Urinary bladder (tissue), 4 donors: ENCODE results near the gene FAM83D. TPM values are rescaled to one million over a fixed set of nuclear protein-coding genes. Genes with fewer than 3 reads are reported as not detected.
"Not testable (repeated sequence)": the region's sequence is repeated elsewhere in the genome, so short reads cannot be mapped to it uniquely, and the experiment has no call there.

Experiments used
- DNase-seq: peaks from one replicate; pipeline ENCODE4 v3.0.0-alpha.2; 2015; ENCODE audit errors: extremely low spot score
- H3K27ac ChIP-seq: one replicate; pipeline ENCODE4 v1.5.1; 2013; ENCODE audit warnings: low read depth, mild to moderate bottlenecking, moderate library complexity
- H3K36me3 ChIP-seq: one replicate; pipeline ENCODE4 v1.6.1; 2013; ENCODE audit warnings: mild to moderate bottlenecking, moderate library complexity; ENCODE audit not compliant: insufficient read depth
- H3K4me1 ChIP-seq: one replicate; pipeline ENCODE4 v1.6.1; 2013; ENCODE audit warnings: mild to moderate bottlenecking, moderate library complexity; ENCODE audit not compliant: insufficient read depth
- H3K4me3 ChIP-seq: one replicate; pipeline ENCODE4 v1.5.1; 2013; ENCODE audit warnings: low read depth, low read length
- whole genome bisulfite sequencing: extraction: QIAGEN DNeasy Blood & Tissue Kit; methylation state at CpG from one replicate; pipeline ENCODE4 v1.1.7; 2013; 5-methylcytosine and 5-hydroxymethylcytosine counted together
- polyA plus RNA-seq: library from polyadenylated mRNA; stranded (reverse); fragments of 200-250 nt; gene quantifications from one replicate; pipeline ENCODE4 v1.2.3, GENCODE V29; 2013
- total RNA-seq: library from RNA; depleted of rRNA; stranded (reverse); fragments of >200 nt; gene quantifications from one replicate; pipeline ENCODE4 v1.2.3, GENCODE V29; 2014
- donor health status: healthy with polysubstance abuse.
- donor health status: healthy.

The FAM83D gene
- total and polyA plus RNA-seq, 2 donors, result 11.4 to 27.1 TPM

- H3K4me3 ChIP-seq, result no peak overlapping the region
- H3K4me1 ChIP-seq, result no peaks in the 10 kb centered on the region
- whole genome bisulfite sequencing, result 98% methylated on average over 6 of the region's 6 CpGs
- no peak for DNase-seq
- no peaks in the 10 kb centered on the region for H3K36me3 ChIP-seq
- H3K27ac ChIP-seq, result no peak overlapping the region
Measured at GRCh38 chr20:38952153-38952552, 25.9 kb downstream of the FAM83D start.

- Histone ChIP-seq H3K27ac (no peak overlapping the region), H3K4me3 (no peak overlapping the region), H3K4me1 (no peaks in the 10 kb centered on the region), H3K36me3 (no peaks in the 10 kb centered on the region)
- DNase-seq, result no peak
- whole genome bisulfite sequencing, result 94% methylated on average over 8 of the region's 8 CpGs
Measured at GRCh38 chr20:38953630-38954340, 27.6 kb downstream of the FAM83D start.

- Histone ChIP-seq H3K4me3 (no peak overlapping the region), H3K36me3 (no peaks in the 10 kb centered on the region), H3K27ac (no peak overlapping the region), H3K4me1 (no peaks in the 10 kb centered on the region)
- no peak for DNase-seq
- 93% methylated on average over 5 of the region's 5 CpGs for WGBS
Measured at GRCh38 chr20:38957235-38957876, 31.1 kb downstream of the FAM83D start.

GRCh38 chr20:38957915-38958485, 31.8 kb downstream of the FAM83D start:
- H3K36me3 ChIP-seq, result no peaks in the 10 kb centered on the region
- H3K4me3 ChIP-seq, result no peak overlapping the region
- no peak for DNase-seq
- 91% methylated on average over 8 of the region's 8 CpGs for WGBS
- no peaks in the 10 kb centered on the region for H3K4me1 ChIP-seq
- H3K27ac ChIP-seq, result no peak overlapping the region

- 87% methylated on average over 9 of the region's 9 CpGs for WGBS
- H3K4me3 ChIP-seq, H3K36me3 ChIP-seq, H3K4me1 ChIP-seq, DNase-seq, H3K27ac ChIP-seq: not testable (repeated sequence)
Measured at GRCh38 chr20:38960187-38960687, 34.0 kb downstream of the FAM83D start.

- 10% methylated on average over 16 of the region's 16 CpGs for WGBS
Measured at GRCh38 chr20:38961530-38962043, 35.4 kb downstream of the FAM83D start.

GRCh38 chr20:38962044-38962927, 36.1 kb downstream of the FAM83D start, which contains the start of gene DHX35:
Gene DHX35 (plus strand): TSS chr20:38962344. CDS start chr20:38962368, 24 bp downstream.
- peak within 1 kb of the TSS; percentile 85 for H3K27ac ChIP-seq
- WGBS, result under 1% methylated on average over 70 of the region's 70 CpGs
- DNase-seq, result peak; percentile 89
- peak within 1 kb of the TSS; percentile 90 for H3K4me3 ChIP-seq
- H3K4me1 ChIP-seq, result no peaks in the 10 kb centered on the region
- no peaks in the 10 kb centered on the region for H3K36me3 ChIP-seq

More at GRCh38 chr20:38961530-38962043, 35.4 kb downstream of the FAM83D start:
- H3K4me3 ChIP-seq, result peak overlapping the region; percentile 48
- no peaks in the 10 kb centered on the region for H3K36me3 ChIP-seq
- H3K27ac ChIP-seq, result peak overlapping the region; percentile 75
- no peak for DNase-seq
- no peaks in the 10 kb centered on the region for H3K4me1 ChIP-seq

- peak; percentile 3 for DNase-seq
- Histone ChIP-seq H3K4me3 (peak overlapping the region; percentile 90), H3K27ac (no peak overlapping the region), H3K36me3 (no peaks in the 10 kb centered on the region), H3K4me1 (no peaks in the 10 kb centered on the region)
- 5% methylated on average over 5 of the region's 5 CpGs for WGBS
Measured at GRCh38 chr20:38962928-38963401, 36.7 kb downstream of the FAM83D start.

GRCh38 chr20:38963745-38964144, 37.5 kb downstream of the FAM83D start:
- no peak overlapping the region for H3K4me3 ChIP-seq
- H3K27ac ChIP-seq, result no peak overlapping the region
- DNase-seq, result no peak
- no peaks in the 10 kb centered on the region for H3K36me3 ChIP-seq
- no peaks in the 10 kb centered on the region for H3K4me1 ChIP-seq

GRCh38 chr20:38965264-38965663, 39.0 kb downstream of the FAM83D start:
- Histone ChIP-seq H3K4me1 (no peaks in the 10 kb centered on the region), H3K36me3 (no peaks in the 10 kb centered on the region), H3K27ac (no peak overlapping the region), H3K4me3 (no peak overlapping the region)
- no peak for DNase-seq

GRCh38 chr20:38968090-38968489, 41.9 kb downstream of the FAM83D start:
- Histone ChIP-seq H3K27ac (no peak overlapping the region), H3K4me1 (no peaks in the 10 kb centered on the region)

GRCh38 chr20:38969708-38970107, 43.5 kb downstream of the FAM83D start:
- H3K4me3 ChIP-seq, result no peak overlapping the region
- no peaks in the 10 kb centered on the region for H3K4me1 ChIP-seq
- no peak overlapping the region for H3K27ac ChIP-seq
- H3K36me3 ChIP-seq, result peaks cover 7% of the 10 kb centered on the region
- WGBS, result 80% methylated on average over 4 of the region's 4 CpGs
- DNase-seq, result no peak

More at GRCh38 chr20:38968090-38968489, 41.9 kb downstream of the FAM83D start:
- peaks cover 4% of the 10 kb centered on the region for H3K36me3 ChIP-seq
- H3K4me3 ChIP-seq, result no peak overlapping the region
- DNase-seq, result no peak
- 74% methylated on average over 6 of the region's 6 CpGs for WGBS

GRCh38 chr20:38970302-38970701, 44.1 kb downstream of the FAM83D start:
- DNase-seq, result no peak
- peaks cover 7% of the 10 kb centered on the region for H3K36me3 ChIP-seq
- H3K4me3 ChIP-seq, result no peak overlapping the region
- no peak overlapping the region for H3K27ac ChIP-seq
- WGBS, result 75% methylated on average over 1 of the region's 1 CpG
- no peaks in the 10 kb centered on the region for H3K4me1 ChIP-seq
